AG04450 (cell line): ENCODE results near the gene ALDH1L2. TPM values are rescaled to one million over a fixed set of nuclear protein-coding genes. Genes with fewer than 3 reads are reported as not detected.

ENCODE experiments used
- CTCF ChIA-PET: fragments of 300-600, 350-600 bp; formaldehyde crosslinking; extraction: SDS; loops from one replicate; lab custom pipeline; 2022; ENCODE audit warnings: antibody characterized with exemption, inconsistent platforms; lab: Charles Lee
- POLR2A ChIA-PET: fragments of 350-600 bp; formaldehyde crosslinking; extraction: SDS; loops from one replicate; lab custom pipeline; 2021; ENCODE audit warnings: antibody characterized with exemption, inconsistent platforms; lab: Yijun Ruan, JAX
- DNase-seq: peaks from one replicate; pipeline ENCODE4 v3.0.0-alpha.2; 2011; ENCODE audit warnings: low read depth, low spot score
- H3K27ac ChIP-seq: one replicate; pipeline ENCODE4 v1.5.1; 2012; ENCODE audit warnings: low read depth, low read length, control low read depth
- H3K27me3 ChIP-seq: one replicate; pipeline ENCODE4 v1.6.0; 2012; ENCODE audit warnings: low read length; ENCODE audit not compliant: control insufficient read depth, insufficient read depth
- H3K4me3 ChIP-seq: 2 replicates; pipeline ENCODE4 v1.5.1; 2011; ENCODE audit warnings: mild to moderate bottlenecking, low read depth, low read length, control low read depth
- H3K9me3 ChIP-seq: 2 replicates; pipeline ENCODE4 v1.5.1; 2012; ENCODE audit warnings: low read length; ENCODE audit not compliant: control insufficient read depth, insufficient read depth
- polyA plus RNA-seq: library from polyadenylated mRNA; depleted of rRNA; stranded (reverse); fragments of >200 nt; gene quantifications from 2 replicates; pipeline ENCODE4 v1.2.3, GENCODE V29; 2011
- TF ChIP-seq, protein P1 (sequence below): IDR thresholded peaks from 2 replicates; pipeline ENCODE4 v1.5.1; 2011; ENCODE audit warnings: low read depth, low read length, control low read depth, inconsistent platforms

ALDH1L2 gene
- polyA plus RNA-seq, 1 experiment, result 116 TPM

DNA sequence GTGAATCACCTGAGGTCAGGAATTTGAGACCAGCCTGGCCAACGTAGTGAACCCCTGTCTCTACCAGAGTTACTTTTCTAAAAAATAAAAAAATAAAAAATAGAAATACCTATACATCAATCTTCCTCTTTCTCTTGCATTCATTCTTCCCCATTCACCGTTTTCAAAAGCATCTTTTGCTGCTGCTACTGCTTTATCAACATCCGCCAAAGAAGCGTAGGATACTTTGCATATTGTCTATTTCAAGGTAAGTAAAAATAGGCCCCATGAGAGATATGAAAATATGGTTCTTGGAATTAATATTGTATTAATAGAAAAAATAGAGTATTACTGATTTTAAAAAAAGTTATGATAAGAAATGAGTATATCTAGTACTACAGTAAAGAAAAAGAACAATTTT lies 32.3 kb downstream of the ALDH1L2 start:
- H3K9me3 ChIP-seq, result no peaks in the 10 kb centered on the region; the same call in 1 of the 2 replicates
- DNase-seq, result no peak
- no peak overlapping the region for H3K4me3 ChIP-seq
- ChIA-PET POLR2A (no interaction called here), CTCF (interaction anchor here (1.0 to 4.8 kb wide), 5 partner anchors 12 to 670 kb away, joined by 3 to 27 read pairs (median 4); no protein-coding TSS in a partner anchor)
- H3K27ac ChIP-seq, result no peak overlapping the region
- TF ChIP-seq, protein P1, sequence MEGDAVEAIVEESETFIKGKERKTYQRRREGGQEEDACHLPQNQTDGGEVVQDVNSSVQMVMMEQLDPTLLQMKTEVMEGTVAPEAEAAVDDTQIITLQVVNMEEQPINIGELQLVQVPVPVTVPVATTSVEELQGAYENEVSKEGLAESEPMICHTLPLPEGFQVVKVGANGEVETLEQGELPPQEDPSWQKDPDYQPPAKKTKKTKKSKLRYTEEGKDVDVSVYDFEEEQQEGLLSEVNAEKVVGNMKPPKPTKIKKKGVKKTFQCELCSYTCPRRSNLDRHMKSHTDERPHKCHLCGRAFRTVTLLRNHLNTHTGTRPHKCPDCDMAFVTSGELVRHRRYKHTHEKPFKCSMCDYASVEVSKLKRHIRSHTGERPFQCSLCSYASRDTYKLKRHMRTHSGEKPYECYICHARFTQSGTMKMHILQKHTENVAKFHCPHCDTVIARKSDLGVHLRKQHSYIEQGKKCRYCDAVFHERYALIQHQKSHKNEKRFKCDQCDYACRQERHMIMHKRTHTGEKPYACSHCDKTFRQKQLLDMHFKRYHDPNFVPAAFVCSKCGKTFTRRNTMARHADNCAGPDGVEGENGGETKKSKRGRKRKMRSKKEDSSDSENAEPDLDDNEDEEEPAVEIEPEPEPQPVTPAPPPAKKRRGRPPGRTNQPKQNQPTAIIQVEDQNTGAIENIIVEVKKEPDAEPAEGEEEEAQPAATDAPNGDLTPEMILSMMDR, result no peak
- H3K27me3 ChIP-seq, result no peaks in the 10 kb centered on the region

DNA sequence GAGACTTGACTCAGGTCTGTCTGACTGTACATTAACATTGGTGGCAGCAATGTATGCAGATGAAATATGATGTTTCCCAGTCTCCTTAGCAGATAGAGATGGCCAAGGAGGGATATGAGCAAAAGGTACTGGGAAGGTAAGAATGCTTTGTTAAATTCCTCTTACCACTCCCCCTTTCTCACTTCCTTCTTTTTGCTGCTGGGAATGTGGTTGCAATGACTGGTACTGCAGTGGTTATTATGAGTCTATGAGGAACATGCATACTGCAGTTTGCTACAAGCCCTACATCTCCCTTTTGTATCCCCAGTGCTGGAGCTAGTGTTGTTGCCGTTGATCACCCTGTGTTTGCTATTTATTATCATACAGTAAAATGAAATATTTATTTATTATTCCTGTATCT lies 35.9 kb downstream of the ALDH1L2 start:
- Histone ChIP-seq H3K27ac (no peak overlapping the region), H3K27me3 (no peaks in the 10 kb centered on the region), H3K9me3 (no peaks in the 10 kb centered on the region), H3K4me3 (no peak overlapping the region)
- POLR2A ChIA-PET, result no interaction called here
- TF ChIP-seq, protein P1, result no peak
- CTCF ChIA-PET, result interaction anchor here (0.9 kb wide), 1 partner anchor 666 kb away, joined by 3 read pairs; no protein-coding TSS in a partner anchor
- no peak for DNase-seq

DNA sequence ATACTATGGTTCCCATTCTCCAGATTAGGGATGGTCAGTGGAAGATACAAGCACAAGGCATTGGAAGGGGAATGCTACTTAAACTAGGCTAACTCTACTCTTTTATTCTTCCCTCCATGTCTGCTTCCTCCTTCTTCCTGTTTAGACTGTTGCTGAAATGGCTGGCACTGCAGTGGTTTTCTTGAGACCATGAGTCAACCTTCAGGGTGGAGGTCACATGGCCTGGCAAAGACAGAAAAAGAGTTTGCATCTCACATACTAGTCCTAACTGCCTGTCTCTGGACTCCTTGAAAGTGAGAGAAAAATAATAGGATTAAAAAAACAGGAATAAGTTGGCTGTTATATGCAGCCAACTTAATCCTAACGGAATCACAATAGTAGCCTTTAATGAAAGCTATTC lies 37.0 kb downstream of the ALDH1L2 start:
- H3K27me3 ChIP-seq, result no peaks in the 10 kb centered on the region
- TF ChIP-seq, protein P1, result no peak
- no peaks in the 10 kb centered on the region for H3K9me3 ChIP-seq
- DNase-seq, result no peak
- POLR2A ChIA-PET, result no interaction called here
- H3K27ac ChIP-seq, result no peak overlapping the region
- CTCF ChIA-PET, result interaction anchor here (0.9 kb wide), 1 partner anchor 665 kb away, joined by 3 read pairs; no protein-coding TSS in a partner anchor
- H3K4me3 ChIP-seq, result no peak overlapping the region

DNA sequence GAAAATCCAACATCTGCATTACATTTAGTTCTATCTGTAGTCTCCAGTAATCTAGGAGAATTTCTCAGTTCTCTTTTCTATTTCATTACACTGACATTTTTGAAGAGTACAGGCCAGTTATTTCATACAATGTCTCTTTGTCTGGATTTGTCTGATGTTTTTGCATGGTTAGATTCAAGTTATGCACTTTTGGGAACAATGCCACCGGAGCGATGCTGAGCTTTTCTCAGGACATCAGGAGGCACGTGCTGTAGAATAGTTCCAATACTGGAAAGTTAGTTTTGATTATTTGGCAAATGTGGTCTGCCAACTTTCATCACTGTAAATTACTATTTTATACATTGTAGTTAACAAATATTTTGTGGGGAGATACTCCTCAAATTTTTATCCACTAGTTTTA lies 43.1 kb downstream of the ALDH1L2 start:
- H3K27me3 ChIP-seq, result no peaks in the 10 kb centered on the region
- no peak overlapping the region for H3K27ac ChIP-seq
- TF ChIP-seq, protein P1, result no peak
- no peaks in the 10 kb centered on the region for H3K9me3 ChIP-seq
- POLR2A ChIA-PET, result no interaction called here
- no peak overlapping the region for H3K4me3 ChIP-seq
- DNase-seq, result no peak
- CTCF ChIA-PET, result no interaction called here

DNA sequence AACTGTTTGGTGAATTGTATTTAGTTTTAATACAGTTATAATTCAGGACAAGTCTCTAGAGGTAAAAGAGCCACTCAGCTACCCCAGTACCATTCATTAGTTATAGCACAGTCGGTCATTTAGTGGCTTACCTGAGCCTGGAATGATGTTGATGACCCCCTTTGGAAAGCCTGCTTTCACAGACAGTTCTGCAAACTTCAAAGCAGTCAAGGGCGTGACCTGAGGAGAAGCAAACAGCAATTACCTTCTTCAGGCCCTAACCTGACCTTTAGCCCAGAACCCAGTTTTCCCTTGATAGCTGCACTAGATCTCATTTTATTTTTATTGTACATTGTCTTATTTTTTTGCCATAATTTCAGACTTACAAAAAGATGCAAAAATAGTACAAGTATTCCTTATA lies 43.8 kb downstream of the ALDH1L2 start:
- TF ChIP-seq, protein P1, result no peak

More for the DNA sequence above, 43.8 kb downstream of the ALDH1L2 start:
- no peak overlapping the region for H3K27ac ChIP-seq
- CTCF ChIA-PET, result interaction anchor here (1.0 kb wide), 1 partner anchor 12 kb away, joined by 5 read pairs; no protein-coding TSS in a partner anchor
- no peak for DNase-seq
- no peaks in the 10 kb centered on the region for H3K27me3 ChIP-seq
- H3K4me3 ChIP-seq, result no peak overlapping the region
- no peaks in the 10 kb centered on the region for H3K9me3 ChIP-seq
- POLR2A ChIA-PET, result no interaction called here
